ENCODE measurements around the gene CMIP.
A peak's percentile ranks its signal among the peaks of the same experiment; 100 is the strongest.

Gene CMIP

GRCh38 chr16:81489547-81490267 lies 45.1 kb downstream of the CMIP start:
- H3K4me2 ChIP-seq (ENCODE audit: low read length) = no peak overlapping the region
- no peak overlapping the region for H4K12ac ChIP-seq (ENCODE audit: low read depth, low read length)
- H3K36me3 ChIP-seq (ENCODE audit: control insufficient read depth in 1 of 2, insufficient read depth in 2 of 2, low read length in 2 of 2) = peaks cover 4 to 14% of the 10 kb centered on the region in 2 experiments
- no peak overlapping the region for H2BK12ac ChIP-seq (ENCODE audit: low read length)
- no peak for DNase-seq
- peaks cover 21 to 24% of the 10 kb centered on the region in 2 experiments for H3K4me1 ChIP-seq (ENCODE audit: control insufficient read depth in 1 of 2, insufficient read depth in 2 of 2, low read length in 2 of 2)
- no peak overlapping the region for H2BK120ac ChIP-seq (ENCODE audit: insufficient read depth, low read length, poor library complexity)
- no peak overlapping the region for H3K23ac ChIP-seq (ENCODE audit: low read length)
- H3K14ac ChIP-seq (ENCODE audit: low read length) = no peak overlapping the region
- H3K27me3 ChIP-seq (ENCODE audit: insufficient read depth, low read length) = no peaks in the 10 kb centered on the region
- H3K79me2 ChIP-seq (ENCODE audit: control insufficient read depth, insufficient read depth, low read length, poor library complexity) = peaks cover 17% of the 10 kb centered on the region
- H4K8ac ChIP-seq (ENCODE audit: low read depth, low read length) = no peak overlapping the region
- WGBS (ENCODE audit: extremely low coverage, insufficient coverage, insufficient read length) = no CpG with 5 or more reads among the region's 12 CpGs
- H3K9ac ChIP-seq (ENCODE audit: low read length) = no peak overlapping the region
- H2AFZ ChIP-seq (ENCODE audit: insufficient read depth, low read length, poor library complexity) = no peak overlapping the region
- no peak overlapping the region for H3K27ac ChIP-seq (ENCODE audit: low read depth, low read length)
- H3K4ac ChIP-seq (ENCODE audit: low read depth, low read length) = peak overlapping the region; percentile 48
- H3K18ac ChIP-seq (ENCODE audit: low read length) = no peak overlapping the region
- H2AK5ac ChIP-seq (ENCODE audit: low read length) = no peak overlapping the region
- no peak overlapping the region for H4K91ac ChIP-seq (ENCODE audit: low read depth, low read length)
- no peak overlapping the region for H3K4me3 ChIP-seq (ENCODE audit: low read depth, low read length)
- no peak overlapping the region for H2BK5ac ChIP-seq (ENCODE audit: low read depth, low read length, poor library complexity)
- no peaks in the 10 kb centered on the region for H3K9me3 ChIP-seq (ENCODE audit: insufficient read depth, low read depth, low read length)
- H3K79me1 ChIP-seq (ENCODE audit: low read length) = peaks cover 2% of the 10 kb centered on the region

GRCh38 chr16:81491541-81492188 lies 47.1 kb downstream of the CMIP start:
- Histone ChIP-seq H3K27me3 (ENCODE audit: insufficient read depth, low read length) (no peaks in the 10 kb centered on the region), H3K4me1 (ENCODE audit: control insufficient read depth in 1 of 2, insufficient read depth in 2 of 2, low read length in 2 of 2) (peaks cover 21 to 24% of the 10 kb centered on the region in 2 experiments), H3K14ac (ENCODE audit: low read length) (no peak overlapping the region), H2BK5ac (ENCODE audit: low read depth, low read length, poor library complexity) (no peak overlapping the region), H2BK12ac (ENCODE audit: low read length) (no peak overlapping the region), H4K12ac (ENCODE audit: low read depth, low read length) (no peak overlapping the region), H3K4ac (ENCODE audit: low read depth, low read length) (peak overlapping the region; percentile 47), H3K23ac (ENCODE audit: low read length) (no peak overlapping the region), H3K4me3 (ENCODE audit: low read depth, low read length) (no peak overlapping the region), H3K18ac (ENCODE audit: low read length) (no peak overlapping the region), H3K79me2 (ENCODE audit: control insufficient read depth, insufficient read depth, low read length, poor library complexity) (peaks cover 18% of the 10 kb centered on the region), H2BK120ac (ENCODE audit: insufficient read depth, low read length, poor library complexity) (no peak overlapping the region), H3K79me1 (ENCODE audit: low read length) (peaks cover 2% of the 10 kb centered on the region), H2AK5ac (ENCODE audit: low read length) (no peak overlapping the region), H3K36me3 (ENCODE audit: control insufficient read depth in 1 of 2, insufficient read depth in 2 of 2, low read length in 2 of 2) (peaks cover 2 to 7% of the 10 kb centered on the region in 2 experiments), H4K91ac (ENCODE audit: low read depth, low read length) (no peak overlapping the region), H3K27ac (ENCODE audit: low read depth, low read length) (no peak overlapping the region), H3K9ac (ENCODE audit: low read length) (no peak overlapping the region), H3K9me3 (ENCODE audit: insufficient read depth, low read depth, low read length) (no peaks in the 10 kb centered on the region), H2AFZ (ENCODE audit: insufficient read depth, low read length, poor library complexity) (no peak overlapping the region), H3K4me2 (ENCODE audit: low read length) (no peak overlapping the region), H4K8ac (ENCODE audit: low read depth, low read length) (no peak overlapping the region)
- DNase-seq = peak in 1 of 2 donors; percentile 52
- no CpG with 5 or more reads among the region's 18 CpGs for WGBS (ENCODE audit: extremely low coverage, insufficient coverage, insufficient read length)

GRCh38 chr16:81492311-81492761 lies 47.7 kb downstream of the CMIP start:
- Histone ChIP-seq H3K4me3 (ENCODE audit: low read depth, low read length) (no peak overlapping the region), H2BK5ac (ENCODE audit: low read depth, low read length, poor library complexity) (no peak overlapping the region), H3K79me2 (ENCODE audit: control insufficient read depth, insufficient read depth, low read length, poor library complexity) (peaks cover 14% of the 10 kb centered on the region), H4K91ac (ENCODE audit: low read depth, low read length) (no peak overlapping the region), H3K27ac (ENCODE audit: low read depth, low read length) (no peak overlapping the region), H2AK5ac (ENCODE audit: low read length) (peak overlapping the region; percentile 28), H3K9me3 (ENCODE audit: insufficient read depth, low read depth, low read length) (no peaks in the 10 kb centered on the region), H3K4ac (ENCODE audit: low read depth, low read length) (peak overlapping the region; percentile 72), H3K18ac (ENCODE audit: low read length) (peak overlapping the region; percentile 50), H4K12ac (ENCODE audit: low read depth, low read length) (no peak overlapping the region), H3K4me1 (ENCODE audit: control insufficient read depth in 1 of 2, insufficient read depth in 2 of 2, low read length in 2 of 2) (peaks cover 21 to 24% of the 10 kb centered on the region in 2 experiments), H3K36me3 (ENCODE audit: control insufficient read depth in 1 of 2, insufficient read depth in 2 of 2, low read length in 2 of 2) (peaks cover 0 to 5% of the 10 kb centered on the region in 2 experiments), H3K79me1 (ENCODE audit: low read length) (peaks cover 2% of the 10 kb centered on the region), H3K14ac (ENCODE audit: low read length) (peak overlapping the region; percentile 45), H2AFZ (ENCODE audit: insufficient read depth, low read length, poor library complexity) (no peak overlapping the region), H3K9ac (ENCODE audit: low read length) (no peak overlapping the region), H2BK12ac (ENCODE audit: low read length) (no peak overlapping the region), H2BK120ac (ENCODE audit: insufficient read depth, low read length, poor library complexity) (no peak overlapping the region), H3K23ac (ENCODE audit: low read length) (no peak overlapping the region), H4K8ac (ENCODE audit: low read depth, low read length) (no peak overlapping the region), H3K4me2 (ENCODE audit: low read length) (no peak overlapping the region), H3K27me3 (ENCODE audit: insufficient read depth, low read length) (no peaks in the 10 kb centered on the region)
- DNase-seq = no peak
- WGBS (ENCODE audit: extremely low coverage, insufficient coverage, insufficient read length) = no CpG with 5 or more reads among the region's 14 CpGs

GRCh38 chr16:81492965-81493754 lies 48.6 kb downstream of the CMIP start:
- H3K79me1 ChIP-seq (ENCODE audit: low read length) = peaks cover 2% of the 10 kb centered on the region
- WGBS (ENCODE audit: extremely low coverage, insufficient coverage, insufficient read length) = no CpG with 5 or more reads among the region's 29 CpGs
- no peak overlapping the region for H2BK120ac ChIP-seq (ENCODE audit: insufficient read depth, low read length, poor library complexity)
- H3K27me3 ChIP-seq (ENCODE audit: insufficient read depth, low read length) = no peaks in the 10 kb centered on the region
- no peak overlapping the region for H3K4me3 ChIP-seq (ENCODE audit: low read depth, low read length)
- H3K18ac ChIP-seq (ENCODE audit: low read length) = peak overlapping the region; percentile 5
- H3K4me1 ChIP-seq (ENCODE audit: control insufficient read depth in 1 of 2, insufficient read depth in 2 of 2, low read length in 2 of 2) = peaks cover 21 to 24% of the 10 kb centered on the region in 2 experiments
- no peaks in the 10 kb centered on the region for H3K9me3 ChIP-seq (ENCODE audit: insufficient read depth, low read depth, low read length)
- DNase-seq = no peak
- H3K79me2 ChIP-seq (ENCODE audit: control insufficient read depth, insufficient read depth, low read length, poor library complexity) = peaks cover 15% of the 10 kb centered on the region
- no peak overlapping the region for H3K23ac ChIP-seq (ENCODE audit: low read length)
- H3K27ac ChIP-seq (ENCODE audit: low read depth, low read length) = no peak overlapping the region
- H3K9ac ChIP-seq (ENCODE audit: low read length) = no peak overlapping the region
- H4K12ac ChIP-seq (ENCODE audit: low read depth, low read length) = no peak overlapping the region
- no peak overlapping the region for H2AK5ac ChIP-seq (ENCODE audit: low read length)
- H2BK5ac ChIP-seq (ENCODE audit: low read depth, low read length, poor library complexity) = no peak overlapping the region
- no peak overlapping the region for H4K8ac ChIP-seq (ENCODE audit: low read depth, low read length)
- H3K4ac ChIP-seq (ENCODE audit: low read depth, low read length) = no peak overlapping the region
- no peak overlapping the region for H2AFZ ChIP-seq (ENCODE audit: insufficient read depth, low read length, poor library complexity)
- H3K36me3 ChIP-seq (ENCODE audit: control insufficient read depth in 1 of 2, insufficient read depth in 2 of 2, low read length in 2 of 2) = peaks cover 3 to 7% of the 10 kb centered on the region in 2 experiments
- no peak overlapping the region for H2BK12ac ChIP-seq (ENCODE audit: low read length)
- no peak overlapping the region for H3K14ac ChIP-seq (ENCODE audit: low read length)
- no peak overlapping the region for H4K91ac ChIP-seq (ENCODE audit: low read depth, low read length)
- no peak overlapping the region for H3K4me2 ChIP-seq (ENCODE audit: low read length)

Measured in trophoblast cell (in vitro differentiated cells and primary cell).